ENCODE measurements around the gene PFDN2. TPM values are rescaled to one million over a fixed set of nuclear protein-coding genes. Genes with fewer than 3 reads are reported as not detected.

PFDN2 gene
- total RNA-seq, 1 donor from 2014 or later, result 43.8 TPM

DNA sequence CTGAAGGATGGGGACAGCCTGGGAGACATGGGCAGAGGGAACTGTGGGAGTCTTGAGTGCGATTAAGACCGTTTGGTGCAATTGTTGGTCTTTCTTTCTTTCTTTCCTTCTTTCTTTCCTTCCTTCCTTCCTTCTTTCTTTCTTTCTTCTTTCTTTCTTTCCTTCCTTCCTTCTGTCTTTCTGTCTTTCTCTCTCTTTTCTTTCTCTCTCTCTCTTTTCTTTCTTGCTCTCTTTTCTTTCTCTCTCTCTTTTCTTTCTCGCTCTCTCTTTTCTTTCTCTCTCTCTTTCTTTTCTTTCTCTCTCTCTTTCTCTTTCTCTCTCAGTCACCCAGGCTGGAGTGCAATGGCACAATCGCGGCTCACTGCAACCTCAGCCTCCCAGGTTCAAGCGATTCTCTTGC, 22.6 kb downstream of the PFDN2 start:
- TF ChIP-seq, protein P1, sequence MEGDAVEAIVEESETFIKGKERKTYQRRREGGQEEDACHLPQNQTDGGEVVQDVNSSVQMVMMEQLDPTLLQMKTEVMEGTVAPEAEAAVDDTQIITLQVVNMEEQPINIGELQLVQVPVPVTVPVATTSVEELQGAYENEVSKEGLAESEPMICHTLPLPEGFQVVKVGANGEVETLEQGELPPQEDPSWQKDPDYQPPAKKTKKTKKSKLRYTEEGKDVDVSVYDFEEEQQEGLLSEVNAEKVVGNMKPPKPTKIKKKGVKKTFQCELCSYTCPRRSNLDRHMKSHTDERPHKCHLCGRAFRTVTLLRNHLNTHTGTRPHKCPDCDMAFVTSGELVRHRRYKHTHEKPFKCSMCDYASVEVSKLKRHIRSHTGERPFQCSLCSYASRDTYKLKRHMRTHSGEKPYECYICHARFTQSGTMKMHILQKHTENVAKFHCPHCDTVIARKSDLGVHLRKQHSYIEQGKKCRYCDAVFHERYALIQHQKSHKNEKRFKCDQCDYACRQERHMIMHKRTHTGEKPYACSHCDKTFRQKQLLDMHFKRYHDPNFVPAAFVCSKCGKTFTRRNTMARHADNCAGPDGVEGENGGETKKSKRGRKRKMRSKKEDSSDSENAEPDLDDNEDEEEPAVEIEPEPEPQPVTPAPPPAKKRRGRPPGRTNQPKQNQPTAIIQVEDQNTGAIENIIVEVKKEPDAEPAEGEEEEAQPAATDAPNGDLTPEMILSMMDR (IDR thresholded peaks at IDR 0.05), result peak; percentile 28
- POLR2A ChIA-PET, result interaction anchor here (0.7 to 6.4 kb wide), 4 partner anchors 26 to 74 kb away, joined by 4 to 79 read pairs (median 45); partner anchors contain the start of genes ARHGAP30, F11R and USF1
- Mint-ChIP-seq H3K36me3 (ENCODE audit: low read depth) (peaks cover 10% of the 10 kb centered on the region), H3K27me3 (no peaks in the 10 kb centered on the region), H3K9me3 (no peaks in the 10 kb centered on the region), H3K27ac (no peak overlapping the region), H3K4me3 (no peak overlapping the region), H3K4me1 (peaks cover 36% of the 10 kb centered on the region)
- intact Hi-C loops (cut with micrococcal nuclease), result loop anchor here (5.0 kb wide), 2 partner anchors 83 to 383 kb away; partner anchors contain the start of gene CD48
- DNase-seq (no peak), ATAC-seq (ENCODE audit: low read depth) (no peak)
- CTCF ChIA-PET, result interaction anchor here (5.7 to 7.1 kb wide), 2 partner anchors 25 to 98 kb away, joined by 79 to 95 read pairs; partner anchors contain the start of gene ARHGAP30

DNA sequence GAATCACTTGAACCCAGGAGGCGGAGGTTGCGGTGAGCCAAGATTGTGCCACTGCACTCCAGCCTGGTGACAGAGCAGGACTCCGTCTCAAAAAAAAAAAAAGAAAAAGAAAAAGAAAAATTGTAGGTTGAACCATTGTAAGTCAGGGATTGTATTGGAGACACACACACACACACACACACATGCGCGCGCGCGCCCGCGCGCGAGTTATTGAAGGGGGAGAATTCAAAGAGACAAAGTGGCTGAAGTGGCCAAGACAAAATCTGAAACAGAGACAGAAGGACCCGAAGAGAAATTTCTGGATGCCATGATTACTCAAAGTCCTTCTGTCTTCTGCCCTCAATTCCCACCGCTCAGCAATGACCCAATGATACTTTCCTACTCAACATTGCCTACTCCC, 23.4 kb downstream of the PFDN2 start:
- H3K36me3 Mint-ChIP-seq (ENCODE audit: low read depth), result peaks cover 4% of the 10 kb centered on the region
- intact Hi-C loops (cut with micrococcal nuclease), result no loop called here
- POLR2A ChIA-PET, result interaction anchor here (0.7 to 5.7 kb wide), 3 partner anchors 25 to 56 kb away, joined by 4 to 74 read pairs (median 6); partner anchors contain the start of genes ARHGAP30 and DEDD
- no peaks in the 10 kb centered on the region for H3K9me3 Mint-ChIP-seq
- peaks cover 36% of the 10 kb centered on the region for H3K4me1 Mint-ChIP-seq
- ATAC-seq (ENCODE audit: low read depth) (no peak), DNase-seq (no peak)
- TF ChIP-seq, protein P1 (IDR thresholded peaks at IDR 0.05), result no peak
- no peak overlapping the region for H3K4me3 Mint-ChIP-seq
- no peak overlapping the region for H3K27ac Mint-ChIP-seq
- no peaks in the 10 kb centered on the region for H3K27me3 Mint-ChIP-seq
- CTCF ChIA-PET, result interaction anchor here (5.7 kb wide), 1 partner anchor 25 kb away, joined by 95 read pairs; the partner anchor contains the start of gene ARHGAP30

DNA sequence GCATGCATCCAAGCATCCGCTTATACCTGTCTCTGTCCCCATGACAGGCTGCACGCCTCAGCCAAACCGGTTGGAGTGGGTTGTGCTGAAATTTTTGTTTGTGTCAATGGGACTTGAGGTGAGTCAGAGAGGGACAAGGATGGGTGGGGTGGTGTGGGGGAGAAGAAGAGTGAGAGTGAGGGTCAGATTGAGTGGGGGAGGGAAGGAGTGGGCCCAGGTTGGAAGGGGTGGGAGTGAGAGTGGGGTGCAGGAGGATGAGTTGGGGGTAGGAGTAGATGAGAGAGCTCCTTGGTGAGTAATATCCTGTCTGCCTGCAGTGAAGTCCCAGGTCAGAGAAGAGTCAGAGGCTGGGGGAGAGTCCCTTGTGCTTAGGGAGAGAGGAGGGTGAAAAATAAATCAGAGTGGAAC, 25.2 kb downstream of the PFDN2 start:
- Mint-ChIP-seq H3K4me3 (no peak overlapping the region), H3K27me3 (no peaks in the 10 kb centered on the region), H3K9me3 (no peaks in the 10 kb centered on the region), H3K27ac (no peak overlapping the region), H3K36me3 (ENCODE audit: low read depth) (no peaks in the 10 kb centered on the region), H3K4me1 (peaks cover 24% of the 10 kb centered on the region)
- intact Hi-C loops (cut with micrococcal nuclease), result no loop called here
- CTCF ChIA-PET, result interaction anchor here (1.6 kb wide), 1 partner anchor 22 kb away, joined by 4 read pairs; the partner anchor contains the start of gene ARHGAP30
- ATAC-seq (ENCODE audit: low read depth), result no peak
- TF ChIP-seq, protein P1 (IDR thresholded peaks at IDR 0.05), result no peak
- POLR2A ChIA-PET, result interaction anchor here (0.6 kb wide), 1 partner anchor 48 kb away, joined by 3 read pairs; no protein-coding TSS in a partner anchor
- no peak for DNase-seq

DNA sequence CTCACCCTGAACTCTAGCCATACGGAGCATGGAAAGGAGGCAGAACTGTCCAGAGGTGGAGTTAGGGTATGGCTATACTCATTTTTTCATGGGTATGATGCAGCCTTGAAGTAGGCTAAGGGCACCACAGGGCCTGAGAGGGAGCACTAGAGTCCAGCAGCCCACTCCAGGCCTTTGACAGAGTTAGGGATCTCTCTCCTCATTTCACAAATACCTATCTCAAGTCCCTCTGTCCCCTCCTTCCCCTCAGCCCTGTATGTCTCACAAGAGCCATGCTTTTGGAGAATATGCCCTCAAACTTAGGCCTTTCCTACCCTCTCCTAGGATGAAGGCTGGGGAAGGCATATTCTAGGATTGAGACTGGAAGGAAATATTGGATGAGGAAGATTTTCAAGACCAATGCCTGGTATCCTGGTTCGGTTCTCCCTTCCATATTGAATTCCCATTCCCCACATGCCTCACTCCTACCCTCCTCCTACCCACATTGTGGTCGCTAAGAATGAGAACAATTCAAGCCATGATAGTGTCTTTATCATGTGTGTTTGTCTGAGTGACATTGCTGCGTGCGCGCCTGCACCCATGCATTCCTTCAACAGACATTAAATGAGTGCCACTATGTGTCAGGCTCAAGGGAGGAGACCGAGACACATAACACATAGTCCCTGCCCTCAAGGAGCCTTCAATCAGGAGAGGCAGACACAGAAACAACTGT, 25.9 kb downstream of the PFDN2 start:
- no peaks in the 10 kb centered on the region for H3K36me3 Mint-ChIP-seq (ENCODE audit: low read depth)
- POLR2A ChIA-PET, result interaction anchor here (0.6 kb wide), 1 partner anchor 48 kb away, joined by 3 read pairs; no protein-coding TSS in a partner anchor
- no peak overlapping the region for H3K4me3 Mint-ChIP-seq
- no peak overlapping the region for H3K27ac Mint-ChIP-seq
- H3K9me3 Mint-ChIP-seq, result no peaks in the 10 kb centered on the region
- no peaks in the 10 kb centered on the region for H3K27me3 Mint-ChIP-seq
- no peak for ATAC-seq (ENCODE audit: low read depth)
- intact Hi-C loops (cut with micrococcal nuclease), result loop anchor here (2.0 kb wide), 1 partner anchor 15 kb away; no protein-coding TSS in a partner anchor
- TF ChIP-seq, protein P1 (IDR thresholded peaks at IDR 0.05), result no peak
- DNase-seq, result no peak
- peaks cover 17% of the 10 kb centered on the region for H3K4me1 Mint-ChIP-seq
- CTCF ChIA-PET, result interaction anchor here (1.6 kb wide), 1 partner anchor 22 kb away, joined by 4 read pairs; the partner anchor contains the start of gene ARHGAP30

DNA sequence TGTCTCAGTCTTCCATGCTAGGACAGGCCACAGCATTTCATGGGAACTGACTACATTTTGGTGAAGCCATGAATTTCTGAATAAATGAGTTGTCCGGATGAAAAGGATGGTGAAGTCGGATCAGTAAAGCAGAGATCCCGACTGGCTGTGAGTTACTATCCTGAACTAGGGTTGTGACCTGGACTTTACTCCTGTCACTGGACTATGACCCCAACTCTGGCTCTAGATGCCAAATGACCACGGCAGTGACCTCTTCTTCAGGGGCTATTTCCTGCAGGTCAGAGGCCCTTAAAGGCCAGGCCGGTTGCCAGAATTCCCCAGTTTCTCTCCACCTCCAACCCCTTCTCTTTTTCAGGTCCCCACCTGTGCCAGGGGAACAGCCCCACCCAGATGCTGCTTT, 26.7 kb downstream of the PFDN2 start:
- CTCF ChIA-PET, result no interaction called here
- H3K4me1 Mint-ChIP-seq, result peaks cover 9% of the 10 kb centered on the region
- intact Hi-C loops (cut with micrococcal nuclease), result loop anchor here (2.0 kb wide), 1 partner anchor 14 kb away; no protein-coding TSS in a partner anchor

More for the DNA sequence above, 26.7 kb downstream of the PFDN2 start:
- no peak overlapping the region for H3K27ac Mint-ChIP-seq
- no peaks in the 10 kb centered on the region for H3K27me3 Mint-ChIP-seq
- no peak overlapping the region for H3K4me3 Mint-ChIP-seq
- H3K36me3 Mint-ChIP-seq (ENCODE audit: low read depth), result no peaks in the 10 kb centered on the region
- no peaks in the 10 kb centered on the region for H3K9me3 Mint-ChIP-seq
- TF ChIP-seq, protein P1 (IDR thresholded peaks at IDR 0.05), result no peak
- POLR2A ChIA-PET, result no interaction called here
- no peak for DNase-seq
- ATAC-seq (ENCODE audit: low read depth), result no peak
